Measurements from ENCODE around the gene DLGAP1.

Gene DLGAP1

DNA sequence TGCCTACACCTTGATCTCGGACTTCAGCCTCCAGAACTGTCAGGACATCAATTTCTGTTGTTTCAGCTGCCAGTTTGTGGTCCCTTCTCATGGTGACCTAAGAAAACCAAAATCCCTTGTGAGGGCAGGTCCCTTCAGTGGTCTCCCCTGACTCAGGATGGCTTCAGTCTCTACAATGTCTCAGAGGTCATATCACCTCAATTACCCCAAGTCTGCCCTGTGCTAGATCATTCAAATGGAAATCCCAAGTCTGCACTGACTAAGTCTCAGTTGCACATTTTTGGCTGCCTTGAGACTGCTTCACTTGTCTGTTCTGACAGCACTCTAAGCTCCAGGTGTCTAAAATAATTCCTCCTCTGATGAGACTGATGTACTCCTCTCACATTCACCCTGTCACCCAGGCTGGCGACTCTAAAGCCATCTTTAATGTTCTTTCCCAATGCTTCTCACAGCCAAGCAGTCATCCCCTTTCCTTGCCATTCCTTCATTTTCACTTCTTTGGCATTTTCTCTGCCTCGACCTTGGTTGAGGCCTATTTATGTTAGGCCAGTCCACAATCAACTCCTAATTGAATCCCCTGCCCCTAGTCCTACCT is 470.8 kb downstream of the DLGAP1 start:
- TF ChIP-seq ZBTB7A (IDR thresholded peaks at IDR 0.05; ENCODE audit: low read depth) (no peak), NFIC (IDR thresholded peaks at IDR 0.05) (no peak), CREB1 (IDR thresholded peaks at IDR 0.05; ENCODE audit: low read depth) (no peak), YY1 (IDR thresholded peaks at IDR 0.05; ENCODE audit: low read depth) (no peak), TAF1 (IDR thresholded peaks at IDR 0.05; ENCODE audit: low read depth) (no peak), CEBPB (IDR thresholded peaks at IDR 0.05) (no peak), TEAD4 (IDR thresholded peaks at IDR 0.05) (no peak), FOXM1 (IDR thresholded peaks at IDR 0.05; ENCODE audit: borderline replicate concordance, low read depth) (no peak), EP300 (IDR thresholded peaks at IDR 0.05; ENCODE audit: borderline replicate concordance) (no peak)
- TF ChIP-seq, protein P1, sequence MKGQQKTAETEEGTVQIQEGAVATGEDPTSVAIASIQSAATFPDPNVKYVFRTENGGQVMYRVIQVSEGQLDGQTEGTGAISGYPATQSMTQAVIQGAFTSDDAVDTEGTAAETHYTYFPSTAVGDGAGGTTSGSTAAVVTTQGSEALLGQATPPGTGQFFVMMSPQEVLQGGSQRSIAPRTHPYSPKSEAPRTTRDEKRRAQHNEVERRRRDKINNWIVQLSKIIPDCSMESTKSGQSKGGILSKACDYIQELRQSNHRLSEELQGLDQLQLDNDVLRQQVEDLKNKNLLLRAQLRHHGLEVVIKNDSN (IDR thresholded peaks at IDR 0.05): no peak
- TF ChIP-seq, protein P2, sequence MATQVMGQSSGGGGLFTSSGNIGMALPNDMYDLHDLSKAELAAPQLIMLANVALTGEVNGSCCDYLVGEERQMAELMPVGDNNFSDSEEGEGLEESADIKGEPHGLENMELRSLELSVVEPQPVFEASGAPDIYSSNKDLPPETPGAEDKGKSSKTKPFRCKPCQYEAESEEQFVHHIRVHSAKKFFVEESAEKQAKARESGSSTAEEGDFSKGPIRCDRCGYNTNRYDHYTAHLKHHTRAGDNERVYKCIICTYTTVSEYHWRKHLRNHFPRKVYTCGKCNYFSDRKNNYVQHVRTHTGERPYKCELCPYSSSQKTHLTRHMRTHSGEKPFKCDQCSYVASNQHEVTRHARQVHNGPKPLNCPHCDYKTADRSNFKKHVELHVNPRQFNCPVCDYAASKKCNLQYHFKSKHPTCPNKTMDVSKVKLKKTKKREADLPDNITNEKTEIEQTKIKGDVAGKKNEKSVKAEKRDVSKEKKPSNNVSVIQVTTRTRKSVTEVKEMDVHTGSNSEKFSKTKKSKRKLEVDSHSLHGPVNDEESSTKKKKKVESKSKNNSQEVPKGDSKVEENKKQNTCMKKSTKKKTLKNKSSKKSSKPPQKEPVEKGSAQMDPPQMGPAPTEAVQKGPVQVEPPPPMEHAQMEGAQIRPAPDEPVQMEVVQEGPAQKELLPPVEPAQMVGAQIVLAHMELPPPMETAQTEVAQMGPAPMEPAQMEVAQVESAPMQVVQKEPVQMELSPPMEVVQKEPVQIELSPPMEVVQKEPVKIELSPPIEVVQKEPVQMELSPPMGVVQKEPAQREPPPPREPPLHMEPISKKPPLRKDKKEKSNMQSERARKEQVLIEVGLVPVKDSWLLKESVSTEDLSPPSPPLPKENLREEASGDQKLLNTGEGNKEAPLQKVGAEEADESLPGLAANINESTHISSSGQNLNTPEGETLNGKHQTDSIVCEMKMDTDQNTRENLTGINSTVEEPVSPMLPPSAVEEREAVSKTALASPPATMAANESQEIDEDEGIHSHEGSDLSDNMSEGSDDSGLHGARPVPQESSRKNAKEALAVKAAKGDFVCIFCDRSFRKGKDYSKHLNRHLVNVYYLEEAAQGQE (IDR thresholded peaks at IDR 0.05; ENCODE audit: low read depth): no peak

DNA sequence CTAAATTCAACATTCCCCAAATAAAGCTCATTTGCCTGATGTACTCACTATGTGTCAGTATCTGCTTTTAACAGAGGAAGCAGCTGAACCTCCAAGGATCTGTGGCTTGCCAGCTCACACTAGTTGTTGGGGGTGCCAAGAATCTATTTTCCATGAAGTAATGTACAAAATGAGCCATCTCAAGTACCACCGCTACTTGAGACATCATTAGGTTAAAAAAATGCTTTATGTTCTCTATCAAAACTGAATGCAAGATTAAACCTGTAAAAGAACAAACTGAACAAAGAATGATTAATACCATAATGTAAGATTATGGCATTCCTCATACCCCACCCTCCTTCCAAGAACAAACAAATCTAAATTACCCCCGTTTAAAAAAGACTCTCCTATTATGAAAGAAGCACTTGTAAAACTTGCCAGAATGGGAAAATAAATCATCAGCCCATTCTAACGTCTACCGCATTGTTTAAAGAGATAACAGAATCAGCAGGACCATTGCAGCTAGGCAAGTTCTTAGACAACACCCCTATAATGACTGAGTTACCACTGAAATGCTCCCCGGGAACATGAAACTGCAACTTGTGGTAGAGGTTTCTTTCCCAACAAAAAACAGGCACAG is 471.6 kb downstream of the DLGAP1 start:
- TF ChIP-seq, protein P3, sequence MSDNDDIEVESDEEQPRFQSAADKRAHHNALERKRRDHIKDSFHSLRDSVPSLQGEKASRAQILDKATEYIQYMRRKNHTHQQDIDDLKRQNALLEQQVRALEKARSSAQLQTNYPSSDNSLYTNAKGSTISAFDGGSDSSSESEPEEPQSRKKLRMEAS (IDR thresholded peaks at IDR 0.05): no peak
- no peak for TF ChIP-seq FOXM1 (IDR thresholded peaks at IDR 0.05; ENCODE audit: borderline replicate concordance, low read depth)
- no peak for TF ChIP-seq YY1 (IDR thresholded peaks at IDR 0.05; ENCODE audit: low read depth)
- TF ChIP-seq, protein P1 (IDR thresholded peaks at IDR 0.05): no peak
- TF ChIP-seq EP300 (IDR thresholded peaks at IDR 0.05; ENCODE audit: borderline replicate concordance): no peak
- no peak for TF ChIP-seq ZBTB7A (IDR thresholded peaks at IDR 0.05; ENCODE audit: low read depth)
- TF ChIP-seq, protein P2 (IDR thresholded peaks at IDR 0.05; ENCODE audit: low read depth): no peak
- no peak for TF ChIP-seq TEAD4 (IDR thresholded peaks at IDR 0.05)

DNA sequence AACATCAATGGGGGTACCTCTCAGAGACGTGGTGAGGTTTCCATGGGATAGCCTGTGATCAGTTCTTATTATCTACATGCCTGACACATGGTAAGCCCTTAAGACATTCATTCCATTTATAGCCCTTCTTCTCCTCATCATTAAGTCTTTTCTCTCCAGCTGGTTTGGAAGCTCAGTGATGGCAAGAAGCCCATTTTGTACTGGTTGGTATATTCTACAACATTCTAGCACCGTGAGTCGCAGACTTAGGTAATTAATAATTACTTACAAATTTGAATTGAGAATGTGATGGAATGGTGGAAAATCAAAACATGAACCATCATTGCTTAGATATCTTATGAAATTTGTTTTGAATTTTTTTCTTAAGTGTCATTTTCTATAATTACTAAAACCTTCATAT is 472.6 kb downstream of the DLGAP1 start:
- no peak for TF ChIP-seq CREB1 (IDR thresholded peaks at IDR 0.05; ENCODE audit: low read depth)
- TF ChIP-seq EGR1 (IDR thresholded peaks at IDR 0.05): no peak
- no peak for TF ChIP-seq TEAD4 (IDR thresholded peaks at IDR 0.05)
- TF ChIP-seq, protein P3 (IDR thresholded peaks at IDR 0.05): no peak
- TF ChIP-seq NFIC (IDR thresholded peaks at IDR 0.05): no peak
- no peak for TF ChIP-seq TAF1 (IDR thresholded peaks at IDR 0.05; ENCODE audit: low read depth)
- no peak for TF ChIP-seq EP300 (IDR thresholded peaks at IDR 0.05; ENCODE audit: borderline replicate concordance)
- TF ChIP-seq, protein P1 (IDR thresholded peaks at IDR 0.05): no peak
- TF ChIP-seq, protein P2 (IDR thresholded peaks at IDR 0.05; ENCODE audit: low read depth): no peak
- TF ChIP-seq FOXM1 (IDR thresholded peaks at IDR 0.05; ENCODE audit: borderline replicate concordance, low read depth): no peak
- no peak for TF ChIP-seq CEBPB (IDR thresholded peaks at IDR 0.05)
- no peak for TF ChIP-seq YY1 (IDR thresholded peaks at IDR 0.05; ENCODE audit: low read depth)
- TF ChIP-seq TCF12 (IDR thresholded peaks at IDR 0.05; ENCODE audit: low read depth): no peak
- no peak for TF ChIP-seq RAD21 (IDR thresholded peaks at IDR 0.05; ENCODE audit: low read depth)
- TF ChIP-seq ZBTB7A (IDR thresholded peaks at IDR 0.05; ENCODE audit: low read depth): no peak

DNA sequence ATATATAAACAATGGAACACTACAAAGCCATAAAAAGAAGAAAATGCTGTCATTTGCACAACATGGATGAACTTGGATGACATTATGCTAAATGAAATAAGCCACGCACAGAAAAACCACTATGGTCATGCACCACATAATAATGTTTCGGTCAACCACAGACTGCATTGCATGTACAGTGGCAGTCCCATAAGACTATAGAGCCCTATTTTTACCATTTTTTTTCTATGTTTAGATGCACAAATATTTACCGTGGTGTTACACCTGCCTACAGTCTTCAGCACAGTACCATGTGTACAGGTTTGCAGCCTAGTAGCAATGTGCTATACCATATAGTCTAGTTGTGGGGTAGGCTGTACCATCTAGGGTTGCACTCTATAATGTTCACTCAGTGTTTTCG is 476.1 kb downstream of the DLGAP1 start:
- TF ChIP-seq, protein P3 (IDR thresholded peaks at IDR 0.05): no peak
- no peak for TF ChIP-seq CREB1 (IDR thresholded peaks at IDR 0.05; ENCODE audit: low read depth)
- TF ChIP-seq, protein P1 (IDR thresholded peaks at IDR 0.05): no peak

All from Ishikawa (cell line).